GM20431 (cell line): ENCODE measurements around the gene RRAS2.
"Not testable (repeated sequence)": the region's sequence is repeated elsewhere in the genome, so short reads cannot be mapped to it uniquely, and the experiment has no call there.

ENCODE experiments used
- in situ Hi-C: fragments of 300-500 bp; cut with MseI, MboI; formaldehyde crosslinking; loops from one replicate; pipeline ENCODE4 v1.15.0; 2020; ENCODE audit warnings: low sequenced_read_pairs; ENCODE audit not compliant: unreplicated experiment

RRAS2 gene

DNA sequence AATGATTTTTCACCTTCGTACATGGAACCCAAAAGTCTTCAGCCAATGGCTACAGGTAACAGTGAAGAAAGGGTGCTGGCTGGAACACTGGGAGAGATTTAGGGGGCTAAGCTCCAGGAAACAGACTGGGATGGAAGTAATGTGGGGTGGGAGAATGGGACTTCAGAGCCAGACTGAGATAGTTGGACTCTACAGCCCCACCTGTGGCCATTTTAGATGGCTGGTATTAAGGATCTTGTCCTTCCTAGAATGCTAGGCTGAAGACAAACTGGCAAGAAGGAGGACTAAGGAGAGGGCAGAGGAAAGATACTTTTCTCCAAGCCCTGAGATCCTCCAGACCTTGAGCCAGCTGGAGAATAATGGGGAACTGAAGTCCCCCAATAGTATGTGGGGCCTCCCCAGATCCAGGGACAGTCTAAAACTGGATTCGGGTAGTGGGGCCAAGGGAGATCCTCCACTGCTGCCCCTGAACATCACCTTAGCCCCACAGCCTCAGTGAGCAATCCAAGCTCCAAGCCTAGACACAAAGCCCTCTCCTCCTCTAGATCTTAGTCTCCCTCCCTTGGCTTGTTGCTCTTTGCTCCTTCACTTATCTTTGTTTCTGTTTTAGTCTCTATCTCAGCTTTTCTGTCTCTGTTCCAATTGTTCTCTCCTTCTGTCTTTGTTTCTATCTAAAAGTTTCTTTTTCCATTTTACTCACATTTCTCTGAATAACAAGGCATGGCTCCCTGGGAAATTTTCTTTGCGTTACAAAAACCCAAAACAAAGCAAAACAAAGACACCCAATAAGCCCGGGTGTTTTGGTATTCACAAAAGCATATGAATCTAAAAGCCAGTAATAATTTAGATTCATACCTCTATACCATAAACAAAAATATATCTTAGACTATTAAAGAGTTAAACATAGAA is 16.2 kb upstream of the RRAS2 start:
- in situ Hi-C loops: loop anchor here (25.0 kb wide), 1 partner anchor 413 kb away; the partner anchor contains the start of gene SPON1

DNA sequence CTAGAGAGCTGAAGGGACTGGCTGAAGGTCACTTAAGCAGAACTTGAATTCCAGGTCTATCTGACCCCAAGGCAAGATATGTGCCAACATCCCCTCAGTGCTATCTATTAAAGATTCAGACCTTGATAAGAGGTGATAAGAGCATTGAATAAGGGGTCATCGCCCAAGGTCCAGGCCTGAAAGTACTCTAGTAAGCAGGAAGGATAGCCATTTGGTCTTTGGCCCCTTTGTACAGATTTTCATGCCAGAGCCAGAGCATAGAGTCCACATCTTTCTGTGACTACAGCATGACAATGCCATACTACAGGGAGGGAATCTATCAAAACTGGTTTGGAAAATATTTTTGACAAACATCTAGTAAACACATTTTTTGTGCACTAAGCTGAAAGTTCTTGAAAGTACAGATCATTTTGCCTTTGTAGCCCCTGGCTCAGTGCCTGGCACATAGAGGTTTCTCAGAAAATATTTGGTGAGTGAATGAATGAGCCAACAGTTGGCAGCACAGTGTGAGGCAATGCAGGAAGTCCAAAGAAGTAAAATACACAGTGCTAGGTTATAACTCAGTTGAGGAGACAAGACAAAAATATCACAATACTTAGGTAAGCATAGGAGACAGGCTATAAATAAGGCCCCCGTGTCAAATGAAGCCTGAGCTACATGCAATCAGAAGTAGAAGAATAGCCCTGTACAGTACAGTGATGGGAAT is 15.1 kb upstream of the RRAS2 start:
- in situ Hi-C loops: no loop called here

DNA sequence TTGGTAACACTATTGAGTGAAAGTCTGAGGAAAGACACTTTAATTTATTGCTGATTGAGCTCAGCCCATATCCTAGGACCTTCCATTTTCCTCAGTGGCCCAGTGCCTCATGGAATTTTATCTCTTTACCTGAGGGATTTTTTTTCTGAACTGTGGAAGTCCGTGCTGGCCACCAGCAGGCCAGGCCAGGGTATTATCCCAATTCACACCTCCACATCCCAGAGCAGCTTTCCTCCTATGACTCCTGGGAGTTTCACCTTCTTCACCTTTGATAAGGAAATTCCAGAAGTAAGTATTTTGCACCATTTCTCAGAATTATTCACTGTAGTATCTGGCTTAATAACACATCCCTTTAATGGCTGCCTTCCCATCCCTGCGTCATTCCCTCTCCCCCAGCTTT is 13.0 kb upstream of the RRAS2 start:
- in situ Hi-C loops: no loop called here

DNA sequence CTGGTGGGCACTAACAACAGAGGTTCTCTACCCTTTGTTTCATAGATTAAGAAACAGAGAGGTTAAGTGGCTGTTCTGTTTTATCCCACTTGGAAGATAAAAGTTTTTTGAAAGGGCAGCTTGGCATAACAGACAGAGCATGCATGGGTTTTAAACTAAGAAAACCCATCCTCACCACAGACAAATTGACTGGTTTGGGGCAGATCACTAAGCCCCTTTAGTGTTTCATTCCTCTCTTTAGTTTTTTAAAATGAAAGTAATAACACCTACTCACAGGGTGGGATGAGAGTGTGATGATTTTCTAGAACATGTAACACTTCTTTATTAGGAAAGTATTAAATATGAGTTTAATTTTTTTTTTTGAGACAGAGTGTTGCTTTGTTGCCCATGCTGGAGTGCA is 12.3 kb upstream of the RRAS2 start:
- in situ Hi-C loops: no loop called here

DNA sequence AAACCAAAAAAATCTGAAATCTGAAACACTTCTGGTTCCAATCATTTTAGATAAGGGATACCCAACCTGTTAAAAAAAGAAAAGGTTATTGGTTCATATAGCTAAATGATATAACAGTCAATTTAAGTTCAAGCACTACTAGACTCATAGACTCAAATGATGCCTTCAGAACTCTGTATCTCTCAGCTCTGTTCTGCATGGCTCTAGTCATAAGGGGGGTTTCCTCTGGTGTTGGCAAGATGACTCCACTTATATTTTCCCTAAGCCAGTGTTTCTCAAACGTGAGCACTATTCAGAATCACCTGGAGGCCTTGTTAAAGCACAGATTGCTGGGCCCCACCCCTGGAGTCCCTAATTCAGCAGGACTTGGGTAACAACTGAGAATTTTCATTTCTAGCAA is 11.5 kb upstream of the RRAS2 start:
- in situ Hi-C loops: no loop called here

DNA sequence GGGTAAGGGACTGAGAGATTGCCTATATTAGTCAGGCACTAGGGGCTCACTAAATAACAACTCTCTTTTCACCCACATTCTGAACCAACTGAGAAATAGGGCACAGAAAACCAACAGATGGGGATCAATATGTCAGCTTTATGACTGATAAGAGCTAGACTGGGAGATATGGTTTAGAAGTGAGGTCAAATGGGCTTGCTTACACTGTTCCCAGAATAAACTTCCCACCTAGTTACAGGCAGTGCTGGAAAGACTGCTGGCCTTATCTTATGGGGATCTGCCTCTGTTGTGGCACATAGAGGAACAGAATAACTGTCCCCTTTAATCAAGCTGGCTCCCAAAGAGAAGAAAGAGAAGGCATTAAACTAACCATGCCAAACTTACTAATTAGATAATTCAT is 10.6 kb upstream of the RRAS2 start:
- in situ Hi-C loops: no loop called here

DNA sequence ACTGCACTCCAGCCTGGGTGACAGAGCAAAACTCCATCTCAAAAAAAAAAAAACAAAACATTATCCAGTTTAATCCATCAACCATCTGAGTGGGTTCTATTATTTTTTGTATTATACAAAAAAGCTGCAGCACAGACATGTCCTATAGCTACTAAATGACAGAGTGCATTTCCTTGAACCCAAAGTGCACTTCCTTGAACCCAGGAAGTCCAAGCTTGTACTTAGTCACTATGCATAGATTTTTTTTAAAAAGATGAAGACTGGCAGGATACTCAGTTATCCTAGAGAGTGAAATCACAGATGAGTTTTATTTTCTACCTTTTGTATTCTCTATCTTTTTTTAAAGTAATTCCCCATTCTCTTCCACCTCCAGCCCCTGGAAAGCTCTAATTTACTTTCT is 8.0 kb upstream of the RRAS2 start:
- in situ Hi-C loops: no loop called here

DNA sequence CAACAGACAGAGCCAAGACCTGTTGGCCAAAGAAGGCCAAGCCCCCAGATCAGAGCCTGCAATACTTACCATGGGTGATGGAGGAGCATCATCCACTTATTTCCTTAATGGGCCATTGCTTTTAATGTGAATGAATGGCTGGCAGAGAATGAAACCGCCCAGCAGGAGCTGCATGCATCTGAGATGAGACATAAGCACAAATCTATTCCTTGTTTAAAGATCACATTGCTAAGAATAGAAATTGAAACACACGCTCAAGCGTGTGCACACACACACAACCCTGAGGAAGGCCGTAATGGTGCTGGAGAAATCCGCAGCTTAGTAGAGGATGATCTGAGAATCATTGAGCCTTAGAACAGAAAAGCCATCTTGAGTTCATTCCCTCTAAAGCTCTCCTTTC is 5.3 kb upstream of the RRAS2 start:
- in situ Hi-C loops: no loop called here

DNA sequence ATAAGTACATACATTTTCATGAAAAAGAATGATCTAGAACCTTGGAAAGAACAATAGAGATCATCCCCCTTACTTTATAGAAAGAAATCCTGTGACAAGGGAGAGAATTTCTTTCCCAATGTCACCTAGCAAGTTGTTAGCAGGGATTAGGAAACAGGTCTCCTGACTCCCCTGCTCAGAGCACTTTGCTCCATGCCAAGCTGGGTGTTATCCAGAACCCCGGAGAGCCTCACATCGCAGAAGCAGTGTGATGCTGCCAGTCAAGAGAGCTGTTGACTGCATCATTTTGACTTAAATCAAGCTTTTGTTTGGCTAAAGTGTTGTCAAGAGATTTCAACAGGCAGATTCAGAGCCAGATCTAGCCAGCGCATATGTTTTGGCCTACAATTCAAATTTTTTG is 3.6 kb upstream of the RRAS2 start:
- in situ Hi-C loops: no loop called here

DNA sequence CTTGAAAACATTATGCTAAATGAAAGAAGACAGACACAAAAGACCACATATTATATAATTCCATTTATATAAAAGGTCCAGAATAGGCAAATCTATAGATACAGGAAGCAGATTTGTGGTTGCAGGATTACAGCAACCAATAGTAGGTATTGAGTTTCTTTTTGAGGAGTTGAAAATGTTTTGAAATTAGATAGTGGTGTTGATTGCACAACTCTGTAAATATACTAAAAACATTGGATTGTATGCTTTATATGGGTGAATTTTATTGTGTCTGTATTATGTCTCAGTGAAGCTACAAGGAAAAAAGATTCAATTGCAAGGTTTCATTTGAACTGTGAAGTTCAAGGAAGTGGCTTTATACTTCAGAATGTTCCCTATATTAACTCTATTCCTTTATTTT is 3.0 kb upstream of the RRAS2 start:
- in situ Hi-C loops: no loop called here

DNA sequence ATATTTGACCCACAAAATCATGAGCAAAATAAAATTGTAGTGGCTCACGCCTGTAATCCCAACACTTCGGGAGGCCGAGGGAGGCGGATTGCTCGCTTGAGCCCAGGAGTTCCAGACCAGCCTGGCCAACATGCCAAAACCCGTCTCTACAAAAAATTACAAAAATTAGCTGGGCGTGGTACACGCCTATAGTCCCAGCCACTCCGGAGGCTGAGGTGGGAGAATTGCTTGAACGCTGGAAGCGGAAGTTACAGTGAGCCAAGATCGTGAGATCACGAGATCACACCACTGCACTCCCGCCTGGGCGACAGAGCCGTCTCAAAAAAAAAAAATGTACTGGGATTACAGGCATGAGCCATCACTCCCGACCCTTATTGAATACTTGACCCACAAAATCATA is 2.0 kb upstream of the RRAS2 start:
- in situ Hi-C loops: no loop called here

DNA sequence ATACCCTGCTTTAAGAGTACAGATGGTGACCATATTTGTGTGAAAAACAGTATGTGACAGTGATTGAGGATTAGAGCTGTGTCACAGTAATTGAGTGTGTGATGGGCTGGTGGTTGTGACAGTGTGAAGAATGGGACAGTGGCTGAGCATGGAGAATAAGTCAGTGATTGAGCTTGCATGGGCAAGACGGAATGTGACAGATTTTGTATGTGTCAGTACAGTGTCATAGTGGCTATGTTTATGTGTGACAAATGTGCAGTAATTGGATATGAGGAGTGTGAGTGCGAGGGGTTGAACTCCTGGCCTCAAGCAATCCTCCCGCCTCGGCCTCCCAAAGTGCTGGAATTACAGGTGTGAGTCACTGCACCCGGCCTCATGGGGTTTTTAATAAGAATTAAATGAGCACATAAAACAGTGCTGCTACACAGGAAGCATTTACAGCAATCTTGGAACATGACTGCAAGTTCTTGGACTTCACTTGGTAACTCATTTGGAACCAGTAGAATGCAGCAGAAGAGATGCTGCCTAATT is 583 bp upstream of the RRAS2 start:
- in situ Hi-C loops: no loop called here

DNA sequence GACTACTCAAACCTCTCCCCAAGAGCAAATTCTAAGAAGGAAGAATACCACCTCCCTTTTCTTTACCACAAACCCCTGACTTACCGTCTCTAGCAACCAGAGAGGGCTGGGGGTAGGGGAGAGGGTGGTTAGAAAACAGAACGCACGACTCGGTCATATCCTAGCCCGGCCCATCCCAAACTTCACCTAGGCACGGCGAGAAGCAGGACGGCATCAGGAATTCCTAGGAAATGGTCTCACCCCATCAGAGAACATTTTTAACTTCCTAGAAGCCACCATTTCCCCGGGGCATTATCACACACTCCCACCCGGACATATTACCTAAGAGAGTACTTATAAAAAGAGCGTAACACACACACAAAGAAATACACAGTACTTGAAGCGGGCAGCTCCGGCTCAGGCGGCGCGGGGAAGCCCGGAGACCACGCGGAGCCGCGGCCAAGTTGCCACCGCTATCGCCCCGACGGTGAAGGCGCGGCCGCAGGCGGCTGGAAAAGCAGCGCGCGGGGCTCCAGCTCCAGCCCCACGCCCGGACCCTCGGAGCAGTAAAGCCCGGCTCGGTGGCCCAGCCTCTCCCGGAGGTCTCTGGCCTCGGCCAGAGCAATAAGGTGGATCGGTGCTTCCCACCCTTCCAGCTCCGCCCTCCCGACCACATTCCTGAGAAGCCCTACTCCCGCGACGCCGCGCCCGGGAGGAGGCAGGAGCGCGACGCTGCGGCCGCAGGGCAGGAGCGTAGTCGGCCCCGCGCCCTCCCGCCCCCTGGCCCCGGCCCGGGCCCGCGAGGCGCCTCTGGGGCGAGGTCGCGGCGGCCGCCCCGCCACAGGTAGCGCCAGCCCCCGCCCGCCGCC is 878 bp downstream of the RRAS2 start:
- in situ Hi-C loops: no loop called here

DNA sequence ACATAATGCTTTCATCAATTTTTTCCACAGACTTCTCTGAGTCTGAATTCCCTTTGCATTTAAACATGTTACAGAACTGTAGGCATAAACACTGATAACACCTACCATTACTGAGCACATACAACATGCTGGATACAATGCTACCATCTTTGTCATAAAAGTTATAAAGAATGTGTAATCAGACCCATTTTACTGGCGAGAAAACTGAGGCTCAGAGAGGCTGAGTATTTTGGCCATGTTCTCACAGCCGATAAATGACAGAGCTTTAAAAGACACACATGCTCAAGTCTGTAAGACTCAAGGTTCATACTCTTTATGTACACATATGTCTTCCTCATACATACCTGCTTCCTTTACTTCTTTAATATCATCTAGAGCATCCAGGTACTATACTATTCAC is 2.6 kb downstream of the RRAS2 start:
- in situ Hi-C loops: no loop called here

DNA sequence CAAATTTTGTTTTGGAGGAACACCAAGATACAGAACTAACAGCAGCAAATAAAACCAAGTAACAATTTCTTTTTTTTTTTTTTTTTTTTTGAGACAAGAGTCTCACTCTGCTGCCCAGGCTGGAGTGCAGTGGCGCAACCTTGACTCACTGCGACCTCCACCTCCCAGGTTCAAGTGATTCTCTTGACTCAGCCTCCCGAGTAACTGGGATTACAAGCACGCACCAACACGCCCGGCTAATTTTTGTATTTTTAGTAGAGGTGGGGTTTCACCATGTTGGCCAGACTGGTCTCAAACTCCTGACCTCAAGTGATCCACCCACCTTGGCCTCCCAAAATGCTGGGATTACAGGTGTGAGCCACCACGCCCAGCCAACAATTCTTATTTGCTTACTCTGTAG is 4.4 kb downstream of the RRAS2 start:
- in situ Hi-C loops: not testable (repeated sequence)

DNA sequence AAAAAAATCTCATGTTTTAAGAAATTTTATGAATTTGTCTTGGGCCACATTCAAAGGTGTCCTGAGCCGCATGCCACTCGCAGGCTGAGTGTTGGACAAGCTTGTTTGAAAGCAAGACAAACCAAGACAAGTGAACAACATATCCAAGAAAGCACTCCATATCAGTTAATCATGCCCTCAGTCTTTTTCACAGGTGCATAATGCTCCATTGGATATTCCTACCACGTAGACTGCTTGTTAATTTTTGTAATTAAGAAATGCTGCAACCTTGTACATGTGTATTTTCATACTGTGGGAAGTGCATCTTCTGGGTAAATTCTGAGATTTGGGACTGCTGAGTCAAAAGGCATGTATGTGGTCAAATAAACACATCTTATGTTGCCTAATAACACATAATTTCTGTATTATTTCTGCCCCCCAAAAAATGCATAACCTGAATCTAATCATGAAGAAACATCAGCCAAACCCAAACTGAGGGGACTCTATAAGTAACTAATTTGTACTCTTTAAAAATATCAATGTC is 8.2 kb downstream of the RRAS2 start:
- in situ Hi-C loops: no loop called here

DNA sequence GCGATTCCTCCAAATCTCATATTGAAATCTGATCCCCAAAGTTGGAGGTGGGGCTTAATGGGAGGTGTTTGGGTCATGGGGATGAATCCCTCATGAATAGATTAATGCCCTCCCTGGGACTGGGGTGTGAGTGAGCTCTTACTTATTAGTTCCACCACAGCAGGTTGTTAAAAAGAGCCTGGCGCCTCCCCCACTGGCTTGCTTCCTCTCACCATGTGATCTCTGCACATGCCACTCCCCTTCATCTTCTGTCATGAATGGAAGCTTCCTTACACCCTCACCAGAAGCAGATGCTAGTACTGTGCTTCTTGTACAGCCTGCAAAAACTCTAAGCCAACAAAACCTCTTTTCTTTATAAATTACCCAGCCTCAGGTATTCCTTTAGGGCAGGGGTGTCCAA is 8.8 kb downstream of the RRAS2 start:
- in situ Hi-C loops: no loop called here

DNA sequence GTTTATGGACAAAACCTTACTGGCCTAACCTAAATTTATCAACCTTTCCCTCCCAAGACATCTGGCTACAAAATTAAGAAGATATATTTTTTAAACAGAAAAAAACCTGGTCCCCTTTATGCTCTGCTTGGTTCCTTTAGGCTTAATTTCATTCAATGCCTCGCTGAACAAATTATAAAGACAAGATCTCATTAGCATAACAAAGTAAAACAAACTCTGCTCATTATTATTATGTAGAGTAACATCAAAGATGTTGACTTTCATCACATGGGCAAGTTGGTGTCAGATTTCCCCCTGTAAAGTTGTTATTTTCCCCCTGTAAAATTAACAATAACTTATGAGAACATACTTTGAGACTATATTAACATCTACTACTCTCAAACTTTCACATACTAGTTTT is 11.0 kb downstream of the RRAS2 start:
- in situ Hi-C loops: no loop called here

DNA sequence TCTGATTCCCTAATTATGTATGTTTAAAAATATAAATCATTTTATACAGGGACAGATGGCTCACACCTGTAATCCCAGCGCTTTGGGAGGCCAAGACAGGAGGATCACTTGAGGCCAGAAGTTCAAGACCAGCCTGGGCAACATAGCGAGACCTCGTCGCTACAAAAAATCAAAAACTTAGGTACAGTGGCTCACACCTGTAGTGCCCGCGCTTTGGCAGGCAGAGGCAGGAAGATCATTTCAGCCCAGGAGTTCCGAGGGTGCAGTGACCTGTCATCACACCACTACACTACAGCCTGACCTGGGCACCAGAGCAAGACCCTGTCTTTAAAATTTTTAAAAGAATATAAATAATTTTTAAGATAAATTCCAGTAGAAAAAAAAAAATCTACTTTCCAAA is 11.5 kb downstream of the RRAS2 start:
- in situ Hi-C loops: no loop called here

DNA sequence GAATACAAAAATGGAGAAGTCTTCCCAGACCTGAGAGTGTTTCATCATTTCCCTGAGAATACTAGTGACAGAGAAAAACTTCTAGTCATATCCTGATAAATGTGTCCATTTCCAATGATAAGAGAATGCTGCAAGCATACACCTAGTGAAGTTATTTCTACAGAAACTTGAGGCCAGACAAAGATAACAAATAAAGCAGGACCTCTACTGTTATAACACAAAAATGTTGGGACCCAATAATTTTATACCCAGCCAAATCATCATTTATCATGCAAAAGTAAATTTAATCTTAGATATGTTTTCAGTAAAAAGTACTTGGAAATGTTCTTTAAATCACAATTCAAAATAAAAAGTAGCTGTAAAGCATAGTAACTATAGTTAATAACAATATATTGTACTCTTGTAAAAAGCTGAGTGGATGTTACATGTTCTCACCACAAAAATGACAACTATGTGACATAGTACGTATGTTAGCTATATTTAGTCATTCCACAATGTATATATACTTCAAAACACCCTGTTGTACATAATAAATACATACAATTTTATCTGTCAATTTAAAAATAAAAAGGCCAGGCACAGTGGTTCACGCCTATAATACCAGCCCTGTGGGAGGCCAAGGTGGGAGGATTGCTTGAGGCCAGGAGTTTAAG is 12.6 kb downstream of the RRAS2 start:
- in situ Hi-C loops: no loop called here
